HFFc6 (cell line): ENCODE results near the gene ENG. TPM values are rescaled to one million over a fixed set of nuclear protein-coding genes. Genes with fewer than 3 reads are reported as not detected.

Source experiments
- DNase-seq: peaks from one replicate; pipeline ENCODE4 v3.0.0-alpha.2; 2018
- H3K27ac Mint-ChIP-seq: 2 replicates; pipeline ENCODE4 v1.8.0; 2020; ENCODE audit warnings: mild to moderate bottlenecking, mixed read lengths
- H3K27me3 Mint-ChIP-seq: 2 replicates; pipeline ENCODE4 v1.8.0; 2021; ENCODE audit warnings: mild to moderate bottlenecking, moderate library complexity, mixed read lengths; ENCODE audit not compliant: insufficient read depth
- H3K36me3 Mint-ChIP-seq: 2 replicates; pipeline ENCODE4 v1.8.0; 2021; ENCODE audit warnings: low read depth, mixed read lengths
- H3K4me1 Mint-ChIP-seq: 2 replicates; pipeline ENCODE4 v1.8.0; 2020; ENCODE audit warnings: low read depth, mixed read lengths
- H3K4me3 Mint-ChIP-seq: 2 replicates; pipeline ENCODE4 v1.8.0; 2020; ENCODE audit warnings: mild to moderate bottlenecking, moderate library complexity, mixed read lengths
- H3K9me3 Mint-ChIP-seq: 2 replicates; pipeline ENCODE4 v1.8.0; 2020; ENCODE audit warnings: mild to moderate bottlenecking, mixed read lengths
- CTCF ChIP-seq: fragments of 200-600 bp; sonication (generic); IDR thresholded peaks from 2 replicates; pipeline ENCODE4 v1.5.0; 2021; ENCODE audit warnings: antibody characterized with exemption, mild to moderate bottlenecking
- total RNA-seq, 6 experiments: library from RNA; stranded (reverse); fragmentation: NEBNext Ultra II Directional; extraction: Animal tissue kit (Norgen Biotek cat#: 25700); gene quantifications; 2 replicates in 1 of 6; 3 replicates in 5 of 6; pipeline ENCODE4 v1.2.3, GENCODE V29; 2021

ENG gene
- total RNA-seq, 6 experiments from 2014 or later, result 205 to 249 (median 227) TPM

GRCh38 chr9:127877566-127877998, 23.1 kb upstream of the ENG start, which contains the start of gene AK1:
AK1 (minus strand) TSS chr9:127877675; CDS start chr9:127874617, 3,058 bp downstream.
- peak; percentile 57 for DNase-seq
- peak within 1 kb of the TSS; percentile 89 for H3K27ac Mint-ChIP-seq
- H3K27me3 Mint-ChIP-seq, result peaks cover 2% of the 10 kb centered on the region; the same call in 1 of the 2 replicates
- TF ChIP-seq CTCF, result no peak
- no peaks in the 10 kb centered on the region for H3K9me3 Mint-ChIP-seq
- H3K36me3 Mint-ChIP-seq, result no peaks in the 10 kb centered on the region
- H3K4me1 Mint-ChIP-seq, result peaks cover 20% of the 10 kb centered on the region
- H3K4me3 Mint-ChIP-seq, result peak within 1 kb of the TSS; percentile 94

GRCh38 chr9:127876764-127877562, 22.5 kb upstream of the ENG start:
- Mint-ChIP-seq H3K4me3 (peak overlapping the region; percentile 94), H3K27ac (peak overlapping the region; percentile 89), H3K27me3 (peaks cover 2% of the 10 kb centered on the region), H3K4me1 (peaks cover 23% of the 10 kb centered on the region), H3K9me3 (no peaks in the 10 kb centered on the region), H3K36me3 (no peaks in the 10 kb centered on the region)
- peak; percentile 11 for DNase-seq
- no peak for TF ChIP-seq CTCF

GRCh38 chr9:127876026-127876763, 21.7 kb upstream of the ENG start:
- no peak for TF ChIP-seq CTCF
- DNase-seq, result no peak
- peaks cover 2% of the 10 kb centered on the region for H3K27me3 Mint-ChIP-seq
- H3K4me3 Mint-ChIP-seq, result peak overlapping the region; percentile 94
- no peak overlapping the region; the same call in 1 of the 2 replicates for H3K27ac Mint-ChIP-seq
- no peaks in the 10 kb centered on the region for H3K9me3 Mint-ChIP-seq
- H3K4me1 Mint-ChIP-seq, result peaks cover 26% of the 10 kb centered on the region
- H3K36me3 Mint-ChIP-seq, result no peaks in the 10 kb centered on the region

- Mint-ChIP-seq H3K4me3 (peak overlapping the region; percentile 28; the same call in 1 of the 2 replicates), H3K27me3 (peaks cover 2% of the 10 kb centered on the region), H3K36me3 (no peaks in the 10 kb centered on the region), H3K4me1 (peaks cover 26% of the 10 kb centered on the region), H3K9me3 (no peaks in the 10 kb centered on the region), H3K27ac (0 out of 2 replicates have a peak overlapping the region, but pooled peaks have one; percentile 31)
- DNase-seq, result peak; percentile 24
- TF ChIP-seq CTCF, result no peak
These were observed 21.0 kb upstream of the ENG start for GRCh38 chr9:127875306-127875966.
